Measurements from ENCODE around the gene CD200. TPM values are rescaled to one million over a fixed set of nuclear protein-coding genes. Genes with fewer than 3 reads are reported as not detected.

Gene CD200
- total RNA-seq, 1 experiment from 2014 or later, result not detected

GRCh38 chr3:112346491-112347122, 13.7 kb downstream of the CD200 start:
- POLR2A ChIA-PET, result no interaction called here

DNA sequence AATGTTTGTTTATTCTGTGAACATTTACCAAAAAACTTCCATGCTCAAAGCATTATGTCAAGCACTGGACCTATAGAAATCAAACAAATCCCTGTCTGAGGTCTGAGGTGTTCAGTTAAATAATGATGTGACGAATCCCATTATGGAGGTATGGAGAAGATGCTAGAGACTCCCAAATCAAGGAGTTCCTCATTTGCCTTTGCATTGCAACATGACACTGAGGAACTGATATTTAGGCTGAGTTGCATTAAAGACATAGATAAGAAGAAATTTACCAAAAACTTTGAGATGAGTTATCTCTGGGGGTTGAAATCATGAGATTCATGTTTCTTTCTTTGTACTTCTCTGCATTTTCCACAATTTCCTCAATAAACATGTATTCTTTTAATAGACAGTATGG, 16.0 kb downstream of the CD200 start:
- Mint-ChIP-seq H3K9me3 (ENCODE audit: unreplicated experiment) (no peaks in the 10 kb centered on the region), H3K36me3 (ENCODE audit: insufficient read depth, unreplicated experiment) (no peaks in the 10 kb centered on the region), H3K27ac (ENCODE audit: low read depth, unreplicated experiment) (no peak overlapping the region), H3K4me1 (ENCODE audit: insufficient read depth, unreplicated experiment) (peaks cover 11% of the 10 kb centered on the region), H3K4me3 (ENCODE audit: unreplicated experiment) (no peak overlapping the region), H3K27me3 (ENCODE audit: insufficient read depth, unreplicated experiment) (no peaks in the 10 kb centered on the region)
- no TSS peak for BruUV-seq (replicated peaks)
- TF ChIP-seq, protein P1, sequence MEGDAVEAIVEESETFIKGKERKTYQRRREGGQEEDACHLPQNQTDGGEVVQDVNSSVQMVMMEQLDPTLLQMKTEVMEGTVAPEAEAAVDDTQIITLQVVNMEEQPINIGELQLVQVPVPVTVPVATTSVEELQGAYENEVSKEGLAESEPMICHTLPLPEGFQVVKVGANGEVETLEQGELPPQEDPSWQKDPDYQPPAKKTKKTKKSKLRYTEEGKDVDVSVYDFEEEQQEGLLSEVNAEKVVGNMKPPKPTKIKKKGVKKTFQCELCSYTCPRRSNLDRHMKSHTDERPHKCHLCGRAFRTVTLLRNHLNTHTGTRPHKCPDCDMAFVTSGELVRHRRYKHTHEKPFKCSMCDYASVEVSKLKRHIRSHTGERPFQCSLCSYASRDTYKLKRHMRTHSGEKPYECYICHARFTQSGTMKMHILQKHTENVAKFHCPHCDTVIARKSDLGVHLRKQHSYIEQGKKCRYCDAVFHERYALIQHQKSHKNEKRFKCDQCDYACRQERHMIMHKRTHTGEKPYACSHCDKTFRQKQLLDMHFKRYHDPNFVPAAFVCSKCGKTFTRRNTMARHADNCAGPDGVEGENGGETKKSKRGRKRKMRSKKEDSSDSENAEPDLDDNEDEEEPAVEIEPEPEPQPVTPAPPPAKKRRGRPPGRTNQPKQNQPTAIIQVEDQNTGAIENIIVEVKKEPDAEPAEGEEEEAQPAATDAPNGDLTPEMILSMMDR (IDR thresholded peaks at IDR 0.05; ENCODE audit: unreplicated experiment), result no peak
- CTCF ChIA-PET, result no interaction called here
- POLR2A ChIA-PET, result no interaction called here
- DNase-seq (ENCODE audit: unreplicated experiment), result no peak
- intact Hi-C loops (cut with micrococcal nuclease), result no loop called here

More at GRCh38 chr3:112346491-112347122, 13.7 kb downstream of the CD200 start:
- CTCF ChIA-PET, result interaction anchor here (0.6 to 1.3 kb wide), 4 partner anchors 15 to 235 kb away, joined by 3 to 4 read pairs (median 3); no protein-coding TSS in a partner anchor
- intact Hi-C loops (cut with micrococcal nuclease), result no loop called here
- no peak overlapping the region for H3K4me3 Mint-ChIP-seq (ENCODE audit: unreplicated experiment)
- BruUV-seq (replicated peaks), result no TSS peak
- H3K27me3 Mint-ChIP-seq (ENCODE audit: insufficient read depth, unreplicated experiment), result no peaks in the 10 kb centered on the region
- TF ChIP-seq, protein P1 (IDR thresholded peaks at IDR 0.05; ENCODE audit: unreplicated experiment), result no peak
- DNase-seq (ENCODE audit: unreplicated experiment), result no peak
- H3K36me3 Mint-ChIP-seq (ENCODE audit: insufficient read depth, unreplicated experiment), result no peaks in the 10 kb centered on the region
- H3K9me3 Mint-ChIP-seq (ENCODE audit: unreplicated experiment), result no peaks in the 10 kb centered on the region
- no peak overlapping the region for H3K27ac Mint-ChIP-seq (ENCODE audit: low read depth, unreplicated experiment)
- H3K4me1 Mint-ChIP-seq (ENCODE audit: insufficient read depth, unreplicated experiment), result peaks cover under 1% of the 10 kb centered on the region

- H3K27ac Mint-ChIP-seq (ENCODE audit: low read depth, unreplicated experiment), result no peak overlapping the region
- H3K36me3 Mint-ChIP-seq (ENCODE audit: insufficient read depth, unreplicated experiment), result no peaks in the 10 kb centered on the region
- H3K9me3 Mint-ChIP-seq (ENCODE audit: unreplicated experiment), result no peaks in the 10 kb centered on the region
- no peak overlapping the region for H3K4me3 Mint-ChIP-seq (ENCODE audit: unreplicated experiment)
- BruUV-seq (replicated peaks), result no TSS peak
- CTCF ChIA-PET, result no interaction called here
- POLR2A ChIA-PET, result no interaction called here
- intact Hi-C loops (cut with micrococcal nuclease), result no loop called here
- TF ChIP-seq, protein P1 (IDR thresholded peaks at IDR 0.05; ENCODE audit: unreplicated experiment), result no peak
- peaks cover 11% of the 10 kb centered on the region for H3K4me1 Mint-ChIP-seq (ENCODE audit: insufficient read depth, unreplicated experiment)
- no peak for DNase-seq (ENCODE audit: unreplicated experiment)
- no peaks in the 10 kb centered on the region for H3K27me3 Mint-ChIP-seq (ENCODE audit: insufficient read depth, unreplicated experiment)
Observed at GRCh38 chr3:112349557-112349956, 16.6 kb downstream of the CD200 start.

GRCh38 chr3:112350018-112350810, 17.3 kb downstream of the CD200 start:
- Mint-ChIP-seq H3K4me1 (ENCODE audit: insufficient read depth, unreplicated experiment) (peaks cover 11% of the 10 kb centered on the region), H3K9me3 (ENCODE audit: unreplicated experiment) (no peaks in the 10 kb centered on the region), H3K27ac (ENCODE audit: low read depth, unreplicated experiment) (no peak overlapping the region), H3K27me3 (ENCODE audit: insufficient read depth, unreplicated experiment) (no peaks in the 10 kb centered on the region), H3K36me3 (ENCODE audit: insufficient read depth, unreplicated experiment) (no peaks in the 10 kb centered on the region), H3K4me3 (ENCODE audit: unreplicated experiment) (no peak overlapping the region)
- BruUV-seq (replicated peaks), result no TSS peak
- intact Hi-C loops (cut with micrococcal nuclease), result no loop called here
- no peak for DNase-seq (ENCODE audit: unreplicated experiment)
- ChIA-PET POLR2A (interaction anchor here (1.1 to 1.9 kb wide), 2 partner anchors 13 to 25 kb away, joined by 3 to 8 read pairs; no protein-coding TSS in a partner anchor), CTCF (interaction anchor here (0.5 to 1.8 kb wide), 6 partner anchors 11 to 1488 kb away, joined by 3 to 8 read pairs (median 3); partner anchors contain the start of genes GRAMD1C and SLC9C1)
- TF ChIP-seq, protein P1 (IDR thresholded peaks at IDR 0.05; ENCODE audit: unreplicated experiment), result no peak

Measured in MCF 10A (cell line).